ENCODE data around the gene IGSF3.

DNA sequence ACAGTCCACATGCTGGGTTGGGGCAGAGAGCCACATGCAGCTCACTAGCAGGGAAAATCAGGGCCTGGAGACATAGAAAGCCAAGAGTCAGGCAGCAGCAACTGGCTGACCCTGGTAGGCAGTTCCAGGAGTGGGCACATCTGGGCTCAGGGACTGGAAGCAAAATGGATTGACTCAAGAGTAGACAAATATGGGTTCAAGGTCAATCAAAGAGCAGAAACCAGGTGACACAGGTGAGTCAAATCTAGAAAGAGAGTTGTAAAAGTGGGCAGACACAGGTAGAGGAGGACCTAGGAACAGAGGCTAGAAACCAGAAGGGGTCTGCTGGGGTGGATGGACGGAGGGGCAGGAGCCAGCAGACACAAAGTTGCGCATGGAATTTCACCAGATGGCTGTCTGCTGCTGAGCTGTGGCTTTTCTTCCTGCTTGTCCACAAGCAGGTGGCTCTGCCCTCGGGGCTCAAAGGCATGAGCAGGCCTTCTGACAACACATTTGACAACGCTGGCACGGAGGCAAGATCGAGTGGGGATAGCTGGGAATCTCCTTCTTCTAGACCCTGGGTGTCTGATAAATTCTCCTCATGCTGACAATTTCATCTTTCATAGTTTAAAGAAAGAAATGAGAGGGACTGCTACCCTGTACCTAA, 40.8 kb upstream of the IGSF3 start:
- TF ChIP-seq SPI1 (IDR thresholded peaks at IDR 0.05; ENCODE audit: borderline replicate concordance, low read depth) (no peak), POLR2AphosphoS5 (IDR thresholded peaks at IDR 0.05; ENCODE audit: low read depth) (no peak)
- TF ChIP-seq, protein P1, sequence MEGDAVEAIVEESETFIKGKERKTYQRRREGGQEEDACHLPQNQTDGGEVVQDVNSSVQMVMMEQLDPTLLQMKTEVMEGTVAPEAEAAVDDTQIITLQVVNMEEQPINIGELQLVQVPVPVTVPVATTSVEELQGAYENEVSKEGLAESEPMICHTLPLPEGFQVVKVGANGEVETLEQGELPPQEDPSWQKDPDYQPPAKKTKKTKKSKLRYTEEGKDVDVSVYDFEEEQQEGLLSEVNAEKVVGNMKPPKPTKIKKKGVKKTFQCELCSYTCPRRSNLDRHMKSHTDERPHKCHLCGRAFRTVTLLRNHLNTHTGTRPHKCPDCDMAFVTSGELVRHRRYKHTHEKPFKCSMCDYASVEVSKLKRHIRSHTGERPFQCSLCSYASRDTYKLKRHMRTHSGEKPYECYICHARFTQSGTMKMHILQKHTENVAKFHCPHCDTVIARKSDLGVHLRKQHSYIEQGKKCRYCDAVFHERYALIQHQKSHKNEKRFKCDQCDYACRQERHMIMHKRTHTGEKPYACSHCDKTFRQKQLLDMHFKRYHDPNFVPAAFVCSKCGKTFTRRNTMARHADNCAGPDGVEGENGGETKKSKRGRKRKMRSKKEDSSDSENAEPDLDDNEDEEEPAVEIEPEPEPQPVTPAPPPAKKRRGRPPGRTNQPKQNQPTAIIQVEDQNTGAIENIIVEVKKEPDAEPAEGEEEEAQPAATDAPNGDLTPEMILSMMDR (IDR thresholded peaks at IDR 0.05; ENCODE audit: insufficient read depth, low read length): no peak
